NB4 (cell line): Measurements from ENCODE around the gene PHRF1.

Experiments used
- DNase-seq: peaks from one replicate; pipeline ENCODE4 v3.0.0; 2010; ENCODE audit warnings: low read depth
- H3K4me3 ChIP-seq: one replicate; pipeline ENCODE4 v1.5.1; 2011; ENCODE audit warnings: mild to moderate bottlenecking, low read depth, low read length, moderate library complexity
- MYC ChIP-seq: IDR thresholded peaks from 2 replicates; pipeline ENCODE4 v1.6.1; 2011; ENCODE audit warnings: low read depth, low read length
- POLR2A ChIP-seq: IDR thresholded peaks from 2 replicates; pipeline ENCODE4 v1.6.1; 2011; ENCODE audit warnings: mild to moderate bottlenecking; ENCODE audit not compliant: insufficient read length; ENCODE audit errors: extremely low read depth
- TF ChIP-seq, protein P1 (sequence below): IDR thresholded peaks from 2 replicates; pipeline ENCODE4 v1.6.1; 2011; ENCODE audit warnings: low read depth, low read length
- TF ChIP-seq, protein P2 (sequence below): IDR thresholded peaks from one replicate; pipeline ENCODE4 v1.5.1; 2012; ENCODE audit warnings: low read depth, low read length

PHRF1 gene

DNA sequence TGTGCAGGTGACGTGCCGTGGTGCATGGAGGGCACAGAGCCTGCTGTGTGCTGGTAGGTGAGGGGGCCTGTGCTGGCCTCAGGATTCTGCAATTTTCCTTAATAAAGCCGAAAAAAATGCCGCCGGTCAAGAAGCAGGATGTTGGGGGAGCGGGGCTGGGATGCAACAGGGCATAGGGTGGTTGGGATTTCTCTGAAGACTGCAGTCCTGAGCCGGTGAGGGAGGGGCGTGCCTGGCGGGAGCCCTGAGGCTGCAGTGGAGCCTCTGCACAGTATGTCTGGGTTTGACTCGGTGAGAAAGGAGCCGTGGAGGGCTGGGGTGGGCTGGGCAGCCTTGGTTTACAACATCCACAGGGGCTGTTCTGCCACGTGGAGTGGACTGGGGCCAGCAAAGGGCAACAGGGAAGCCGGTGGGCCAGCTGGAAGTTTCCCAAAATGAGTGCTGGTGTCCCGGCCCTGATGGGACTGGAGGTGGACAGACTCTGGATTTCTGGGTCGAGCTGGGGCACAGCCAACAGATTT, 47.1 kb downstream of the PHRF1 start:
- DNase-seq: no peak
- no peak for TF ChIP-seq POLR2A
- TF ChIP-seq MYC: no peak
- TF ChIP-seq, protein P1, sequence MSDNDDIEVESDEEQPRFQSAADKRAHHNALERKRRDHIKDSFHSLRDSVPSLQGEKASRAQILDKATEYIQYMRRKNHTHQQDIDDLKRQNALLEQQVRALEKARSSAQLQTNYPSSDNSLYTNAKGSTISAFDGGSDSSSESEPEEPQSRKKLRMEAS: no peak
- TF ChIP-seq, protein P2, sequence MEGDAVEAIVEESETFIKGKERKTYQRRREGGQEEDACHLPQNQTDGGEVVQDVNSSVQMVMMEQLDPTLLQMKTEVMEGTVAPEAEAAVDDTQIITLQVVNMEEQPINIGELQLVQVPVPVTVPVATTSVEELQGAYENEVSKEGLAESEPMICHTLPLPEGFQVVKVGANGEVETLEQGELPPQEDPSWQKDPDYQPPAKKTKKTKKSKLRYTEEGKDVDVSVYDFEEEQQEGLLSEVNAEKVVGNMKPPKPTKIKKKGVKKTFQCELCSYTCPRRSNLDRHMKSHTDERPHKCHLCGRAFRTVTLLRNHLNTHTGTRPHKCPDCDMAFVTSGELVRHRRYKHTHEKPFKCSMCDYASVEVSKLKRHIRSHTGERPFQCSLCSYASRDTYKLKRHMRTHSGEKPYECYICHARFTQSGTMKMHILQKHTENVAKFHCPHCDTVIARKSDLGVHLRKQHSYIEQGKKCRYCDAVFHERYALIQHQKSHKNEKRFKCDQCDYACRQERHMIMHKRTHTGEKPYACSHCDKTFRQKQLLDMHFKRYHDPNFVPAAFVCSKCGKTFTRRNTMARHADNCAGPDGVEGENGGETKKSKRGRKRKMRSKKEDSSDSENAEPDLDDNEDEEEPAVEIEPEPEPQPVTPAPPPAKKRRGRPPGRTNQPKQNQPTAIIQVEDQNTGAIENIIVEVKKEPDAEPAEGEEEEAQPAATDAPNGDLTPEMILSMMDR: no peak
- H3K4me3 ChIP-seq: no peak overlapping the region

DNA sequence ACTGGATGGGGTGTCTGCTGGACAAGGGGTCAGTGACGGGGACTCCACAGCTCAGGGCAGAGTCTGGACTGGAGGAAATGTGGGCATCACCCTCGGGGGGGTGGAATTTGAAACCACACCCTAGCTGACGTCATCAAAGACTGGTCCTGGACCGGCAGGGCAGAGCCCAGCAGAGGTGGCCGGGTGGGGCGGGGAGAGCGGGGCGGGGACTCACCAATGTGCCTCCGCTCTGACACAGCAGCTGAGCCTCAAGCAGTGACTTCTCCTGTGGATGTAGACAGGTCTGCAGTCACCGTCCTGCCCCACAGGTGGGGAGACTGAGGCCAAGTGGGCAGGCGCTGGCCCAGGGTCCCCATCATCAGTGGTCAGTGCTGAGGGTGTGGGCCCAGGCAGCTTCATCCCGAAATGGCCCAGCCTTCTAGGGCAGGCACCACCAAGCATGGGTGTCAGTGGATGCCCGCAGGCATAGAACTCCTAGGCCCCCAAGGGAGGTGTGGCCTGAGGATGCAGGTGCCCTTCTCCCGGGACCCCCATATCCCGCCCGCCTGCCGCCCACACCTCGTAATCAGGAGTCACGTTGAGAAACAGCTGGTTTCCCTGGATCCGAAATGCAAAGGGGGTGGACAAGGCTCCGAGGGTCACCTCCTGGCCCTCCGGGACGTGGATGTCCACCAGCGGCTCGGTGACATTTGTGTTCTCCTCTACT, 47.9 kb downstream of the PHRF1 start:
- no peak overlapping the region for H3K4me3 ChIP-seq
- DNase-seq: no peak
- TF ChIP-seq, protein P2: no peak
- TF ChIP-seq, protein P1: no peak
- TF ChIP-seq MYC (no peak), POLR2A (no peak)

DNA sequence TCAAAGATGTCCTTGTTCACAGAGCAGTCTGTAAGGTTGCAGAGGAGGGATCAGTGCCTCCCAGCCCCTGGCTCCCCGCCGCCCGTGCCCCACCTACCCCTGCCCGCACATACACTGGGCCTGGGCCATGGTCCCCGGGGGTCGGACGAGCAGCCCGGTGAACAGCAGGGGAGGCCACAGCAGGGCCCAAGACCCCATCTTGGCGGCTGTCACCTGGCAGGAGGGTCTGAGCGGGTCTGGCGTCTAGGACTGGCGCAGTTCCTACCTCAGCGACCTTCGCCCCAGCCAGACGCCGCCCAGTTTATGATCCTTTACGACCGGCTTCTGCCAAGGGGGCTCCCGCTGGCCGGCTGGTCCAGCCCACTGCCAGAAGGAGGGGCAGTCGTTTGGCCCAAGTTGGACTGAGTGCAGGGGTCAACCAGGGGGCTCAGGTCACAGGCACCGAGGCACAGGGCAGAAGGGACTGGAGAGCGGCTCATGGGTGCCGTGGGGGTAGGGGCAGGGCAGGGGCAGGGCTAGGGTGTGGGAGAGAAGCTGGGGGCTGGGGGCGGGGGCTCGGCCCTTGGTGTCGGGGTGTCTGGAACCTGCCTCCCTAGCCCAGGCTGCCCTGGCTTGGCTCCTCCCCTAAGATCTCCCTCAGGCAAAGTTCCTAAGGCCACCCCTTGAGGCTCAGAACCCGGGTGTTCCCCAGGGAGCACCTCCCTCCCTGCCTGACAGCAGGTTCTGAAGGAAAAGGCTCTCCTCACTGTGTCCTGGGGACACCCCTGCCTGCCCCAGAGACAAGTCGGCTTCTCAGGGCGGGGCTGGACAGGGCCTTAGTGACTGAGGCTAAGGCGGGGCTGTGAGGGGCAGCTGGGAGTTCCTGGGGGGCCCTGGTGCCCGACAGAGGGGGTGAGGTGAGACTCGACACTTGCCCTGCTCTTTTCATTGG, 48.7 kb downstream of the PHRF1 start, which contains the start of gene CDHR5:
Gene CDHR5, minus strand, starts transcription at position 251 of the 931 bp plus-strand sequence. Its CDS starts 53 bp downstream, at position 198.
- DNase-seq: no peak
- no peak within 1 kb of the TSS for H3K4me3 ChIP-seq
- TF ChIP-seq, protein P1: no peak
- TF ChIP-seq POLR2A (no peak), MYC (no peak)
- TF ChIP-seq, protein P2: no peak

DNA sequence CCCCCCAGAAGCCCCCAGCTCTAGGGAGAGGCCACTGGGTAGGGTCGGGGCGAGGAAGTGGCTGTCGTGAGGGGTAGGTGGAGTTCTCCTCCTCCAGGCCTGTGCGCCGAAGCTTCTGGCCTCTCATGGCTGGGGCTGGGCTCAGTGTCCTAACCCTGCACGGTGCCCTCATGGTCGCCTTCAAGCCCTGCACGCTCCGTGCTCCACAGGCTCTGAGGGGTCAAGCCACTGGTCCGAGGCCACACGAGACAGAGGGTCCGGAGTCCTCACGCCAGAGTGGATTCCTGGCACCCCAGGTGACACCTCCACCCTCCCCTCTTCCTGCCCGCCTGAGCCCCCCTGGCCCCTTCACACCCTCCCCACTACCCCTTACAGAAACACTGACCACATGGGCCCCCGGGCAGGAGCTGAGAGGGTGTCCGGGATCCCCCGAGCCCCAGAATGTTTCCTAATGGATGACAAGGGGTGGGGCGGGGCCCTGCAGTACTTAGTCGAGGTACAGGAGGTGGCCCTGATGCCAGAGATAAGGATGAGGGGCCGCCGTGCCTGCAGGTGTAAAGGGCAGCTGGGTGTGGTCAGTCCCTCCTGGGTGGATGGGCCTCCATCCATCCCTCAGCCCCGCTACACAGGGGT, 49.5 kb downstream of the PHRF1 start:
- DNase-seq: no peak
- TF ChIP-seq, protein P1: no peak
- TF ChIP-seq MYC (no peak), POLR2A (no peak)
- TF ChIP-seq, protein P2: no peak
- H3K4me3 ChIP-seq: no peak overlapping the region
